Measurements from ENCODE around the gene SETBP1.
"Not testable (repeated sequence)": the region's sequence is repeated elsewhere in the genome, so short reads cannot be mapped to it uniquely, and the experiment has no call there.

The SETBP1 gene

DNA sequence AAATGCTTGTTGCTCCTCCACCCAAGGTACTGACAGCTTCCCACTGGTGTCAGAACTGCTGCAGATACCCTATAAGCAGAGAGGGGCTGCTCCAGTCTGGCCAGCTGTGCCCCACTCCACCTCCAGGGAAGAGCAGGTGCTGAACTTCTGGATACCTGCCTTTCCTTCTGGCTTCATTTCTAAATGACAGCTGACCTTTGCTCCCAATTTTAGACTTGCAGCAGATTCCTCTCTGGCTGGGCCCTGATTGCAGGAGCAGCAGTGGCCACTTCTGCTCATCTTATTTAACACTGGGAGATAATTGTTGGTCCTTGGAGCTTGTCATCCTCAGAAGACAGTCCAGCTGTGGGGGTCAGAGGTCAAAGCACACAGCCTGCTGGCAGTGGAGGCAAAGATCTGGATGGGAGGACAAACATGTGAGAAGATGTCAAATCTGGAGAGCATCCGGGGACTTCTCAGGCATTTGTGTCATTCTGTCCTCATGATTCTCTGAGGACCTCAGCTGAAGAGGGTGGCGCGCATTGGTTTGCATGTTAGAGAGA lies 38.9 kb downstream of the SETBP1 start:
- 82% methylated on average over 3 of the region's 3 CpGs for WGBS
- no peak overlapping the region for H2BK12ac ChIP-seq (ENCODE audit: low read length in 2 of 2)
- no peak overlapping the region for H3K4ac ChIP-seq (ENCODE audit: low read depth in 1 of 2, low read length in 2 of 2)
- H3K14ac ChIP-seq (ENCODE audit: low read length in 2 of 2), result no peak overlapping the region
- no peak overlapping the region for H3K23ac ChIP-seq (ENCODE audit: low read length in 2 of 2)
- no peak overlapping the region for H3K9ac ChIP-seq (ENCODE audit: low read length)
- no peak for DNase-seq
- H3K18ac ChIP-seq (ENCODE audit: low read depth in 1 of 2, low read length in 2 of 2), result no peak overlapping the region
- no peak overlapping the region for H2AFZ ChIP-seq (ENCODE audit: low read depth, low read length)
- no peak overlapping the region for H2BK15ac ChIP-seq (ENCODE audit: low read depth, poor library complexity, severe bottlenecking)
- no peak overlapping the region for H3K27ac ChIP-seq (ENCODE audit: low read length, poor library complexity, severe bottlenecking)
- peaks cover 10% of the 10 kb centered on the region for H3K4me1 ChIP-seq (ENCODE audit: control insufficient read depth, insufficient read depth, low read depth, low read length)
- no peak overlapping the region for H3K4me2 ChIP-seq (ENCODE audit: low read length, poor library complexity, severe bottlenecking)
- no peak overlapping the region for H2BK120ac ChIP-seq (ENCODE audit: low read depth, low read length)
- H2BK5ac ChIP-seq (ENCODE audit: low read depth, low read length, poor library complexity, severe bottlenecking), result no peak overlapping the region
- no peak overlapping the region for H4K8ac ChIP-seq (ENCODE audit: low read length)
- H3K9me3 ChIP-seq (ENCODE audit: control insufficient read depth, low read length), result no peaks in the 10 kb centered on the region
- H3K27me3 ChIP-seq (ENCODE audit: control insufficient read depth in 1 of 2, insufficient read depth in 1 of 2, low read length in 2 of 2), result no peaks in the 10 kb centered on the region
- peaks cover 12 to 17% of the 10 kb centered on the region in 2 experiments for H3K36me3 ChIP-seq (ENCODE audit: control insufficient read depth in 1 of 2, insufficient read depth in 2 of 2, low read depth in 1 of 2, low read length in 2 of 2)
- H3K79me1 ChIP-seq (replicated peaks; ENCODE audit: low read length, poor library complexity, severe bottlenecking), result peaks cover 53% of the 10 kb centered on the region
- no peak overlapping the region for H2AK5ac ChIP-seq (ENCODE audit: low read length, severe bottlenecking)
- no peak overlapping the region for H3K4me3 ChIP-seq (ENCODE audit: insufficient read depth in 1 of 2, low read depth in 1 of 2, low read length in 2 of 2)
- H4K91ac ChIP-seq (ENCODE audit: low read length), result no peak overlapping the region

- not testable (repeated sequence) for H3K27ac ChIP-seq (ENCODE audit: low read length, poor library complexity, severe bottlenecking); H3K4me3 ChIP-seq (ENCODE audit: insufficient read depth in 1 of 2, low read depth in 1 of 2, low read length in 2 of 2); H2BK15ac ChIP-seq (ENCODE audit: low read depth, poor library complexity, severe bottlenecking); DNase-seq; H4K8ac ChIP-seq (ENCODE audit: low read length); H3K4me1 ChIP-seq (ENCODE audit: control insufficient read depth, insufficient read depth, low read depth, low read length); H3K9me3 ChIP-seq (ENCODE audit: control insufficient read depth, low read length); H2BK5ac ChIP-seq (ENCODE audit: low read depth, low read length, poor library complexity, severe bottlenecking); H3K4me2 ChIP-seq (ENCODE audit: low read length, poor library complexity, severe bottlenecking); H3K18ac ChIP-seq (ENCODE audit: low read depth in 1 of 2, low read length in 2 of 2); H3K23ac ChIP-seq (ENCODE audit: low read length in 2 of 2); H2AFZ ChIP-seq (ENCODE audit: low read depth, low read length); H3K27me3 ChIP-seq (ENCODE audit: control insufficient read depth in 1 of 2, insufficient read depth in 1 of 2, low read length in 2 of 2); H3K9ac ChIP-seq (ENCODE audit: low read length); H2BK120ac ChIP-seq (ENCODE audit: low read depth, low read length); H3K4ac ChIP-seq (ENCODE audit: low read depth in 1 of 2, low read length in 2 of 2); H4K91ac ChIP-seq (ENCODE audit: low read length); H2BK12ac ChIP-seq (ENCODE audit: low read length in 2 of 2); H2AK5ac ChIP-seq (ENCODE audit: low read length, severe bottlenecking); H3K14ac ChIP-seq (ENCODE audit: low read length in 2 of 2)
- Histone ChIP-seq H3K36me3 (ENCODE audit: control insufficient read depth in 1 of 2, insufficient read depth in 2 of 2, low read depth in 1 of 2, low read length in 2 of 2) (peaks cover 12 to 17% of the 10 kb centered on the region in 2 experiments), H3K79me1 (replicated peaks; ENCODE audit: low read length, poor library complexity, severe bottlenecking) (peaks cover 55% of the 10 kb centered on the region)
- WGBS, result 94% methylated on average over 3 of the region's 3 CpGs
Observed at GRCh38 chr18:44721748-44722147, 41.1 kb downstream of the SETBP1 start.

GRCh38 chr18:44723411-44723810 lies 42.7 kb downstream of the SETBP1 start:
- Histone ChIP-seq H3K9me3 (ENCODE audit: control insufficient read depth, low read length) (no peaks in the 10 kb centered on the region), H2BK5ac (ENCODE audit: low read depth, low read length, poor library complexity, severe bottlenecking) (no peak overlapping the region), H2AFZ (ENCODE audit: low read depth, low read length) (no peak overlapping the region), H2BK15ac (ENCODE audit: low read depth, poor library complexity, severe bottlenecking) (no peak overlapping the region), H3K9ac (ENCODE audit: low read length) (no peak overlapping the region), H3K27me3 (ENCODE audit: control insufficient read depth in 1 of 2, insufficient read depth in 1 of 2, low read length in 2 of 2) (no peaks in the 10 kb centered on the region), H2BK12ac (ENCODE audit: low read length in 2 of 2) (no peak overlapping the region), H3K4ac (ENCODE audit: low read depth in 1 of 2, low read length in 2 of 2) (no peak overlapping the region), H3K79me1 (replicated peaks; ENCODE audit: low read length, poor library complexity, severe bottlenecking) (peaks cover 53% of the 10 kb centered on the region), H3K4me2 (ENCODE audit: low read length, poor library complexity, severe bottlenecking) (no peak overlapping the region), H3K36me3 (ENCODE audit: control insufficient read depth in 1 of 2, insufficient read depth in 2 of 2, low read depth in 1 of 2, low read length in 2 of 2) (peaks cover 9 to 13% of the 10 kb centered on the region in 2 experiments), H3K18ac (ENCODE audit: low read depth in 1 of 2, low read length in 2 of 2) (no peak overlapping the region), H4K8ac (ENCODE audit: low read length) (no peak overlapping the region), H3K27ac (ENCODE audit: low read length, poor library complexity, severe bottlenecking) (no peak overlapping the region), H3K23ac (ENCODE audit: low read length in 2 of 2) (no peak overlapping the region), H2AK5ac (ENCODE audit: low read length, severe bottlenecking) (no peak overlapping the region), H3K14ac (ENCODE audit: low read length in 2 of 2) (no peak overlapping the region), H3K4me3 (ENCODE audit: insufficient read depth in 1 of 2, low read depth in 1 of 2, low read length in 2 of 2) (no peak overlapping the region), H4K91ac (ENCODE audit: low read length) (no peak overlapping the region), H3K4me1 (ENCODE audit: control insufficient read depth, insufficient read depth, low read depth, low read length) (peaks cover 8% of the 10 kb centered on the region), H2BK120ac (ENCODE audit: low read depth, low read length) (peak overlapping the region; percentile 67)
- 91% methylated on average over 6 of the region's 6 CpGs for WGBS
- no peak for DNase-seq

GRCh38 chr18:44724105-44724778 lies 43.6 kb downstream of the SETBP1 start:
- Histone ChIP-seq H2BK5ac (ENCODE audit: low read depth, low read length, poor library complexity, severe bottlenecking) (no peak overlapping the region), H3K27me3 (ENCODE audit: control insufficient read depth in 1 of 2, insufficient read depth in 1 of 2, low read length in 2 of 2) (no peaks in the 10 kb centered on the region), H2AFZ (ENCODE audit: low read depth, low read length) (no peak overlapping the region), H3K9me3 (ENCODE audit: control insufficient read depth, low read length) (no peaks in the 10 kb centered on the region), H4K91ac (ENCODE audit: low read length) (no peak overlapping the region), H3K9ac (ENCODE audit: low read length) (peak overlapping the region; percentile 27), H3K4me1 (ENCODE audit: control insufficient read depth, insufficient read depth, low read depth, low read length) (peaks cover 8% of the 10 kb centered on the region), H3K4ac (ENCODE audit: low read depth in 1 of 2, low read length in 2 of 2) (no peak overlapping the region), H4K8ac (ENCODE audit: low read length) (no peak overlapping the region), H2BK15ac (ENCODE audit: low read depth, poor library complexity, severe bottlenecking) (no peak overlapping the region), H3K18ac (ENCODE audit: low read depth in 1 of 2, low read length in 2 of 2) (peak overlapping the region; percentile 11 to 74), H3K36me3 (ENCODE audit: control insufficient read depth in 1 of 2, insufficient read depth in 2 of 2, low read depth in 1 of 2, low read length in 2 of 2) (peaks cover 9 to 13% of the 10 kb centered on the region in 2 experiments), H3K14ac (ENCODE audit: low read length in 2 of 2) (no peak overlapping the region), H2BK12ac (ENCODE audit: low read length in 2 of 2) (peak overlapping the region; percentile 66 to 91), H3K23ac (ENCODE audit: low read length in 2 of 2) (no peak overlapping the region), H3K79me1 (replicated peaks; ENCODE audit: low read length, poor library complexity, severe bottlenecking) (peaks cover 54% of the 10 kb centered on the region), H3K4me2 (ENCODE audit: low read length, poor library complexity, severe bottlenecking) (no peak overlapping the region), H3K4me3 (ENCODE audit: insufficient read depth in 1 of 2, low read depth in 1 of 2, low read length in 2 of 2) (no peak overlapping the region), H3K27ac (ENCODE audit: low read length, poor library complexity, severe bottlenecking) (no peak overlapping the region), H2BK120ac (ENCODE audit: low read depth, low read length) (no peak overlapping the region), H2AK5ac (ENCODE audit: low read length, severe bottlenecking) (peak overlapping the region; percentile 78)
- no peak for DNase-seq
- WGBS, result no CpG with 5 or more reads among the region's 1 CpG
